Activated CD8-positive, alpha-beta memory T cell treated with anti-CD3 and anti-CD28 coated beads, Interleukin-2, amount 50 U/mL, for 1 hour (primary cell): ENCODE data around the gene GDE1.
"Not testable (repeated sequence)": the region's sequence is repeated elsewhere in the genome, so short reads cannot be mapped to it uniquely, and the experiment has no call there.

ENCODE experiments used
- DNase-seq: peaks from one replicate; pipeline ENCODE4 v3.0.0-alpha.2; 2020; ENCODE audit errors: extremely low read depth

Gene GDE1, protein sequence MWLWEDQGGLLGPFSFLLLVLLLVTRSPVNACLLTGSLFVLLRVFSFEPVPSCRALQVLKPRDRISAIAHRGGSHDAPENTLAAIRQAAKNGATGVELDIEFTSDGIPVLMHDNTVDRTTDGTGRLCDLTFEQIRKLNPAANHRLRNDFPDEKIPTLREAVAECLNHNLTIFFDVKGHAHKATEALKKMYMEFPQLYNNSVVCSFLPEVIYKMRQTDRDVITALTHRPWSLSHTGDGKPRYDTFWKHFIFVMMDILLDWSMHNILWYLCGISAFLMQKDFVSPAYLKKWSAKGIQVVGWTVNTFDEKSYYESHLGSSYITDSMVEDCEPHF

DNA sequence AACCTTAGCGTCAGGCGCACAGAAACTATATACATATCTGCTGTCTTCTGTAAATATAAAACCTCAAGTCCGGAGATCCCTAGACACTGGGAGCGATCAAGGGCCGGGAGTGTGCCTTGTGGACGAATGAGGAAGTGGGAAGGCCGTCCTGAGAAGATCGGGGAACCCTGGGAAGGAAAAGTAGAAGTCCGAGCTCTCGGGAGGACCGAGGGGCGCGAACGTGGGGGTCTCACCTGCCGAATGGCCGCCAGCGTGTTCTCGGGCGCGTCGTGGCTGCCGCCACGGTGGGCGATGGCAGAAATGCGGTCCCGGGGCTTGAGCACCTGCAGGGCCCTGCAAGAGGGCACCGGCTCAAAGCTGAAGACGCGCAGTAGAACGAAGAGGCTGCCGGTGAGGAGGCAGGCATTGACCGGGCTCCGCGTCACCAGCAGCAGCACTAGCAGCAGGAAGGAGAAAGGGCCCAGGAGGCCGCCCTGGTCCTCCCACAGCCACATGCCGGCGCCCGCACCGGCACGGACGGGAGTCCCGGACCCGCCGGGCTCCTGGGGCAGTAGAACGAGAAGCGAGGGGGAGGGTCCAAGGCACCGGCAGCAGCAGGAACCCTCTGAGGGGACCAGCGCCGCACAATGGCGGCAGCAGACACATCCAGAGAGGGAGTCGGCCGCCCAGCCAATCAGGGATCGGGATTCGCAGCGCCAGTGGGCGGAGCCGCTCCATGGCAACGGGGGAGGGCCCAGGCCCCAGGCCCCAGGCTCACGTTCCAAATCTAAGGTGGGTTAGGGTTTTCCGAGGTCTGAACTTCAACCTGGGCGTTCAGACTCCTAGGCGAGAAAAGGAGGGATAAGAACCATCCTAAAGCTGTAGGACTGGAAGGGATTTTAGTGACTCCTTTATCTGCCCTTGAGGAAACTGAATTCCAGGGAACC is at the start of gene GDE1:
GDE1 (minus strand) TSS at position 628 of the 926 bp plus-strand sequence; CDS start at position 494, 134 bp downstream.
- peak; percentile 86 for DNase-seq

- no peak for DNase-seq
Measured at GRCh38 chr16:19567560-19567959, 45.7 kb upstream of the GDE1 start.

DNA sequence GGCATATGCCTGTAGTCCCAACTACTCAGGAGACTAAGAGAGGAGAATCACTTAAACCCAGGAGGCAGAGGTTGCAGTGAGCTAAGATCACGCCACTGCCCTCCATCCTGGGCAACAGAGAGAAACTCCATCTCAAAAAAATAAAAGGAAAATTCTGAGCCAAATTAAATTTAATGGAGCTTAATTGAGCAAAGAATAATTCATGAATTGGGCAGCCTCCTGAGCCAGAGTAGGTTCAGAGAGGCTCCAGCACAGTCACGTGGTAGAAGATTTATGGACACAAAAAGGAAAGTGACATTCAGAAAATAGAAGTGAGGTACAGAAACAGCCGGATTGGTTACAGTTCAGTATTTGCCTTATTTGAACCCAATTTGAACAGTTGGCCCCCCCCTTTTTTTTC is 44.5 kb upstream of the GDE1 start:
- no peak for DNase-seq

GRCh38 chr16:19563377-19563776 is 41.5 kb upstream of the GDE1 start:
- no peak for DNase-seq

DNA sequence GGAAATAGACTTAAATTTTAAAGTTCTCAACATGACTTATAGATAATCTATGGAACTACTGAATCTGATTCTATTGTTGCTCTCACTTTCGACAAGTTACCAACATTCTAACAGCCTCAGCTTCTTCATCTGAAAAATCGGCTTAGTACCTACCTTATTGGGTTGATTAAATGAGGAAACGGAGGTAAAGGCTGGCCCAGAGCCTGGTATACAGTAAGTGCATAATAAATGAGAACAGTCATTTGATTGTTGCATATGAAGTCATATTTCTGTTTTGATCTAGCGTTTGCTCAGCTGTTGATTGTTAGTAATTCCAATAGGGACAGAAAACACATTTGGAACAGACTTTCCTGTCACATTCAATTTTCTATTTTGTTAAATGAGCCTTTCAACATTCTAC is 38.2 kb upstream of the GDE1 start:
- no peak for DNase-seq

DNA sequence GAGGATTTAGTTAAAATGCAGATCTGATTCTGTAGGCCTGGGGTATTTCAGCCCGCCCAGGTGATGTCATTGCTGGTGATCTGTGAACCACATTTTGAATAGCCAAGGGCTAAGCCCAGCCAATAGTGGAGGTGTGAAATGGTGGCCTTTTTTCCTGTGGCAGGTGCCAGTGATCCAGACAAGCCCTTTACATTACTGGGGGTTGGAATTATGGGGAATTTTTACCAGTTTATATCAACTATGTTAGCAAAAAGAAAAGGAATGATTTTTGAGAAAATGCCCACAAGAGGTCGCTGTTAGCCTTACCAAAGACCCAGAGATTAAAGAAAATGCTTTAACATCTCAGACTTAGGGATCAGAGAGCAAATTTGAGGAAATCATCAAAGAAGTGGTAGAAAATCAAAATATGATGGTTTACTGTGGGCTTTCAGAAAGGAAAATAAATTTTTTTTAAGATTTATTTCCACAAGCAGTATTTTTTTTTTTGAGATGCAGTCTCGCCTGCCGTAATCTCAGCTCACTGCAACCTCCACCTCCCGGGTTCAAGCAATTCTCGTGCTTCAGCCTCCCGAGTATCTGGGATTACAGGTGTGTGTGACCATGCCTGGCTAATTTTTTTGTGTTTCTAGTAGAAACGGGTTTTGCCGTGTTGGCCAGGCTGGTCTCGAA is 37.5 kb upstream of the GDE1 start:
- DNase-seq, result no peak

- no peak for DNase-seq
Measured at GRCh38 chr16:19555938-19556771, 34.3 kb upstream of the GDE1 start.

GRCh38 chr16:19555186-19555937 is 33.5 kb upstream of the GDE1 start, which contains the start of gene VPS35L:
TSS of gene VPS35L (plus strand) at chr16:19555703. CDS start at chr16:19555730, 27 bp downstream.
- DNase-seq, result peak; percentile 94

- no peak for DNase-seq
Measured at GRCh38 chr16:19549673-19550072, 27.8 kb upstream of the GDE1 start.

GRCh38 chr16:19548144-19548543 is 26.2 kb upstream of the GDE1 start:
- DNase-seq, result no peak

- not testable (repeated sequence) for DNase-seq
Measured at GRCh38 chr16:19543278-19543996, 21.5 kb upstream of the GDE1 start.

GRCh38 chr16:19542138-19542821 is 20.4 kb upstream of the GDE1 start:
- DNase-seq, result no peak

GRCh38 chr16:19540241-19540970 is 18.5 kb upstream of the GDE1 start:
- DNase-seq, result no peak

DNA sequence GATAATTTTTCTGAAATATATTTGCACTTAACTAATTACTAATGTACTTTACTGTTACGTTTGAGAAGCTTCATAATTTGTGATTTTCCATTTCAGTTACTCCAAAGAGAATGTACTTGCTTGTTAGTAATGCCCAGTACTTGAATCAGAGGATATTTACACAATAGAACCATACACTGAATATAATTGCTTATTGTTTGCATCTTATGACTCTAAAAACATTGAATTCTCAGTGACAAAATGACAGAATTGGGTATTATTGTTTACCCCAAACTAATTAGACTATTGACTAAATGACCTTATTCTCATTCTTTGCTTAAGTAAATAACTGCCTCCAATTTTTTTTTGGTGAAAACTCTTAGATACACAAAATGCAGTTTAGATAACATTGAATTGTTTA is 10.7 kb upstream of the GDE1 start:
- no peak for DNase-seq

DNA sequence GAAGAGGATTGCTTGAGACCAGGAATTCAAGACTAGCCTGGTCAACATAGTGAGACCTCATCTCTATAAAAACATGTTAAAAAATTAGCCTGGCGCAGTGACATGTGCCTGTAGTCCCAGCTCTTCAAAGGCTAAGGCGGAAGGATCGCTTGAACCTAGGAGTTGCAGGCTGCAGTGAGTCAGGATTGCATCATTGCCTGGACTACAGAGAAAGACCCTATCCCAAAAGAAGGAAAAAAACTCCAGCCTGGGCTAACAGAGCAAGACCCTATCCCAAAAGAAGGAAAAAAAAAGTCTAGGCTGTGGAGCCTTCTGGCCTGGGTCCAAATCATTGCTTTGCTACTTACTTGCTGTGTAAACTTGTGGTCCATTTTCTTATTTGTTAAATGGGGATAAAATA is 6.8 kb upstream of the GDE1 start:
- no peak for DNase-seq

DNA sequence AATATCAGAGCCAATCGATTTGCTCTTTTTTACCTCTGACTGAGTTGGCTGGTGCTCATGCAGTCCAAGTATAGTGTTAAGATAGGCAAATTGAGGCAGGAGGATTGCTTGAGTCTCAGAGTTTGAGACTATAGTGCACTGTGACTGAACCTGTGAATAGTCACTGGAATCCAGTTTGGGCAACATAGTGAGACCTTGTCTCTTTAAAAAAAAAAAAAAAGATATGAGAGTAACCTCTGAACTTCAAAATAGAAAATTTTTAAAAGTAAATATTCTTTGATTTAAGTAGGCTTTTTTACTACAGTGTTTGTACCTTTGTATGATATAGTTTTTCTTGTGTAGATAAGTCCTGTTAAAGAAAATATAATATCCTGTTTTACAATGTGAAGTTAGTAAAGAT is 5.3 kb upstream of the GDE1 start:
- no peak for DNase-seq

- DNase-seq, result no peak
Measured at GRCh38 chr16:19525385-19525723, 3.5 kb upstream of the GDE1 start.

DNA sequence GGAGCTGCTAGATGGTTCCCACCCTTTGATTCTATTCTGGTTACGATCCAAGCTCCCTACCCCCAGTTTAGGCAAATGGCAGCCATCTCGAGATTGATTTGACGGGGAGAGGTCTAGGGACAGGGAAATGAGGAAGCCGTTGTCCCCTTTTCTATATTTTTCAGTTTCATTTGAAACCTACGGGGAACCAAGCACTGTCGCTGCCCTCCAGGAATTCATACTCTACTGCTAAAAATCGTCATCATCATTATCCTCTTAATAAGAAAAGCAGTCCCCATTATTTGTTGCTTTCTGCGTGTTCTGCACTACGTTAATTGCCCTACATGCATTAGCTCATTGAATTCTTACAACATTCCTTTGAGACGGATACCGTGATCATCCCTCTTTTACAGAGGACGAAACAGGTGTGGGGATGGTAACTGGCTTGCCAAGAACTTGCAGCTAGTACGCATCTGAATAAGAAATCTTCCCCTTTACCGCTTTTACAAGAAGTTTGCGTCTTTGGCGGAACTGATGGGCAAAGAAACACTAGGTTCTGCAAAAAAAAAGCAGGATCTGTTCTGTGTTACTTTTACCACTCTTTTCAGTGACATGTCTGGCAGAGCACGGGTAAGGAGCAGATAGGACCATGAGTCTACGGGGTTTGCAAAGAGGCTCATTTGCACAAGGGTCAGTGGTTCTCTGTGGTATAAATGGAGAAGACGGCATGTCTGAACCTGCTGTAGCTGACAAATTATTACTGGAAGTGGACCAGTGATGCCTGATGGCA is 2.9 kb upstream of the GDE1 start:
- DNase-seq, result no peak
